ENCODE data around the gene PITPNB. TPM values are rescaled to one million over a fixed set of nuclear protein-coding genes. Genes with fewer than 3 reads are reported as not detected.

The PITPNB gene
- total RNA-seq, 1 experiment from 2014 or later, result 82.6 TPM

DNA sequence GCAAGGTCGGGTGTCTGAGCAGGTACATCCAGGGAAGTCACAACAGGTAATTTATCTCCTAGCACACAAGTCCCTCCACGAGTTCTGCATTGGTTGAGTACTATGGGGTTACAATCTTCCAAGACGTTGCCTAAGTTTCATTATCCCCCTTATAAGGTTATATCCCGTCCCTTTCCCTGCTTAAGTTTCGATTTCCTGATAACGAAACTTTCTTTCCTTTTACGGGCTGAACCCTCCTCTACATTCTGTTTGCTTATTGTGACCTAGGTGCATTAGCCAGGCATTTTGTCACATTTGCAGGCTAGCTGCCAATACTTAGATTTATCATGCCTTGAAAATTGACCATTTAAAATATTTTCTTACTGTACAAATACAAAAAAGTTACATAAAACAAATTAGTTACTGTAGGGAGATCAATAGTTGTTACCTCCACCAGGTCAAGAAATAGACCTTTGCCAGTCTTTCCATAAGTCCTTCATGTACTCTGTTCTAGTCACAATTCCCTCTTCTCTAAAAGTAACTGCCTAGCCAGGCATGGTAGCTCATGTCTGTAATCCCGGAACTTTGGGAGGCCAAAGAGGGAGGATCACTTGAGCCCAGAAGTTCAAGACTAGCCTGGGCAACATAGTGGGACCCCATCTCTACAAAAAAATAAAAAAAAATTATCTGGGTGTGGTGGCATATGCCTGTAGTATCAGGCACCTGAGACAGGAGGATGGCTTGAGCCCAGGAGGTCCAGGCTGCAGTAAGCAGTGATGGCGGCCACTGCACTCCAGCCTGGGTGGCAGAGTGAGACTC is 14.3 kb upstream of the PITPNB start:
- intact Hi-C loops (cut with micrococcal nuclease), result no loop called here
- ATAC-seq (no peak), DNase-seq (ENCODE audit: low read depth, low spot score) (no peak)
- Histone ChIP-seq H3K9ac (ENCODE audit: low read length) (no peak overlapping the region), H3K4me2 (ENCODE audit: low read length) (no peak overlapping the region), H3K9me3 (ENCODE audit: control insufficient read depth in 1 of 2, insufficient read depth in 1 of 2, low read depth in 1 of 2, low read length in 2 of 2) (no peaks in the 10 kb centered on the region), H3K79me2 (ENCODE audit: insufficient read depth, low read length) (no peaks in the 10 kb centered on the region), H3K4me1 (ENCODE audit: control insufficient read depth in 1 of 2, insufficient read depth in 2 of 2, low read length in 2 of 2) (no peaks in the 10 kb centered on the region), H3K9me2 (ENCODE audit: insufficient read depth) (no peaks in the 10 kb centered on the region), H3K27ac (ENCODE audit: low read depth, low read length) (no peak overlapping the region), H3K36me3 (ENCODE audit: control insufficient read depth in 1 of 2, insufficient read depth in 2 of 2, low read length in 2 of 2) (no peaks in the 10 kb centered on the region), H3K4me3 (replicated peaks in 1 of 2; ENCODE audit: low read depth in 1 of 2, low read length in 2 of 2) (no peak overlapping the region), H4K20me1 (ENCODE audit: insufficient read depth) (no peaks in the 10 kb centered on the region), H2AFZ (ENCODE audit: low read depth, low read length, poor library complexity, severe bottlenecking) (no peak overlapping the region), H3K27me3 (ENCODE audit: insufficient read depth, low read length) (no peaks in the 10 kb centered on the region)
- ChIA-PET POLR2A (no interaction called here), RAD21 (ENCODE audit: low non-redundant PET in 1 of 2, low total read pairs in 2 of 2, uncharacterized antibody in 2 of 2, unreplicated experiment in 2 of 2) (no interaction called here), CTCF (no interaction called here)
- TF ChIP-seq ZNF274 (IDR thresholded peaks at IDR 0.05; ENCODE audit: low read depth, low read length) (no peak), CEBPB (IDR thresholded peaks at IDR 0.05; ENCODE audit: low read depth) (no peak), SRF (IDR thresholded peaks at IDR 0.05; ENCODE audit: low read depth) (no peak), EZH2 (IDR thresholded peaks at IDR 0.05) (no peak)
- TF ChIP-seq, protein P1, sequence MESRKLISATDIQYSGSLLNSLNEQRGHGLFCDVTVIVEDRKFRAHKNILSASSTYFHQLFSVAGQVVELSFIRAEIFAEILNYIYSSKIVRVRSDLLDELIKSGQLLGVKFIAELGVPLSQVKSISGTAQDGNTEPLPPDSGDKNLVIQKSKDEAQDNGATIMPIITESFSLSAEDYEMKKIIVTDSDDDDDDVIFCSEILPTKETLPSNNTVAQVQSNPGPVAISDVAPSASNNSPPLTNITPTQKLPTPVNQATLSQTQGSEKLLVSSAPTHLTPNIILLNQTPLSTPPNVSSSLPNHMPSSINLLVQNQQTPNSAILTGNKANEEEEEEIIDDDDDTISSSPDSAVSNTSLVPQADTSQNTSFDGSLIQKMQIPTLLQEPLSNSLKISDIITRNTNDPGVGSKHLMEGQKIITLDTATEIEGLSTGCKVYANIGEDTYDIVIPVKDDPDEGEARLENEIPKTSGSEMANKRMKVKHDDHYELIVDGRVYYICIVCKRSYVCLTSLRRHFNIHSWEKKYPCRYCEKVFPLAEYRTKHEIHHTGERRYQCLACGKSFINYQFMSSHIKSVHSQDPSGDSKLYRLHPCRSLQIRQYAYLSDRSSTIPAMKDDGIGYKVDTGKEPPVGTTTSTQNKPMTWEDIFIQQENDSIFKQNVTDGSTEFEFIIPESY (IDR thresholded peaks at IDR 0.05; ENCODE audit: extremely low read depth, insufficient replicate concordance, low read length), result no peak
- TF ChIP-seq, protein P2, sequence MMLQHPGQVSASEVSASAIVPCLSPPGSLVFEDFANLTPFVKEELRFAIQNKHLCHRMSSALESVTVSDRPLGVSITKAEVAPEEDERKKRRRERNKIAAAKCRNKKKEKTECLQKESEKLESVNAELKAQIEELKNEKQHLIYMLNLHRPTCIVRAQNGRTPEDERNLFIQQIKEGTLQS (IDR thresholded peaks at IDR 0.05), result no peak
- BruUV-seq (replicated peaks), result no TSS peak

Data from HCT116 (cell line).